HG03457 (cell line): ENCODE results near the gene CDK14.
A peak's percentile ranks its signal among the peaks of the same experiment; 100 is the strongest.

ENCODE experiments used
- ATAC-seq: cut with Tn5 transposase; IDR thresholded peaks from one replicate; pipeline ENCODE4 v1.9.1; 2021; ENCODE audit warnings: moderate number of reproducible peaks; ENCODE audit not compliant: unreplicated experiment

CDK14 gene

GRCh38 chr7:91128683-91129348 lies 532.7 kb downstream of the CDK14 start:
- no peak for ATAC-seq

- ATAC-seq = no peak
Measured at GRCh38 chr7:91135300-91135699, 539.2 kb downstream of the CDK14 start.

GRCh38 chr7:91135703-91136430 lies 539.7 kb downstream of the CDK14 start:
- ATAC-seq = no peak

- ATAC-seq = no peak
Measured at GRCh38 chr7:91137153-91137787, 541.1 kb downstream of the CDK14 start.

- no peak for ATAC-seq
Measured at GRCh38 chr7:91137788-91138368, 541.8 kb downstream of the CDK14 start.

GRCh38 chr7:91140286-91140685 lies 544.2 kb downstream of the CDK14 start:
- no peak for ATAC-seq

- no peak for ATAC-seq
Measured at GRCh38 chr7:91140982-91141381, 544.9 kb downstream of the CDK14 start.

- no peak for ATAC-seq
Measured at GRCh38 chr7:91142743-91143142, 546.6 kb downstream of the CDK14 start.

GRCh38 chr7:91149341-91150246 lies 553.5 kb downstream of the CDK14 start:
- ATAC-seq = no peak

GRCh38 chr7:91151916-91152315 lies 555.8 kb downstream of the CDK14 start:
- ATAC-seq = no peak

- ATAC-seq = no peak
Measured at GRCh38 chr7:91156316-91157185, 560.4 kb downstream of the CDK14 start.

- no peak for ATAC-seq
Measured at GRCh38 chr7:91157579-91158320, 561.6 kb downstream of the CDK14 start.

GRCh38 chr7:91162436-91162835 lies 566.3 kb downstream of the CDK14 start:
- ATAC-seq = no peak

- no peak for ATAC-seq
Measured at GRCh38 chr7:91164506-91164905, 568.4 kb downstream of the CDK14 start.

- ATAC-seq = peak; percentile 85
Measured at GRCh38 chr7:91165006-91165845, 569.1 kb downstream of the CDK14 start.

GRCh38 chr7:91165846-91166230 lies 569.7 kb downstream of the CDK14 start:
- ATAC-seq = peak; percentile 41

GRCh38 chr7:91168871-91169829 lies 573.0 kb downstream of the CDK14 start:
- no peak for ATAC-seq
